Measurements from ENCODE around the gene AFG3L2. TPM values are rescaled to one million over a fixed set of nuclear protein-coding genes. Genes with fewer than 3 reads are reported as not detected.

The AFG3L2 gene
- total and polyA plus RNA-seq, 2 of the 13 experiments (the other 11 are each of a cell fraction or from before 2014, with no cell fraction given): 28.6 to 86.9 TPM

DNA sequence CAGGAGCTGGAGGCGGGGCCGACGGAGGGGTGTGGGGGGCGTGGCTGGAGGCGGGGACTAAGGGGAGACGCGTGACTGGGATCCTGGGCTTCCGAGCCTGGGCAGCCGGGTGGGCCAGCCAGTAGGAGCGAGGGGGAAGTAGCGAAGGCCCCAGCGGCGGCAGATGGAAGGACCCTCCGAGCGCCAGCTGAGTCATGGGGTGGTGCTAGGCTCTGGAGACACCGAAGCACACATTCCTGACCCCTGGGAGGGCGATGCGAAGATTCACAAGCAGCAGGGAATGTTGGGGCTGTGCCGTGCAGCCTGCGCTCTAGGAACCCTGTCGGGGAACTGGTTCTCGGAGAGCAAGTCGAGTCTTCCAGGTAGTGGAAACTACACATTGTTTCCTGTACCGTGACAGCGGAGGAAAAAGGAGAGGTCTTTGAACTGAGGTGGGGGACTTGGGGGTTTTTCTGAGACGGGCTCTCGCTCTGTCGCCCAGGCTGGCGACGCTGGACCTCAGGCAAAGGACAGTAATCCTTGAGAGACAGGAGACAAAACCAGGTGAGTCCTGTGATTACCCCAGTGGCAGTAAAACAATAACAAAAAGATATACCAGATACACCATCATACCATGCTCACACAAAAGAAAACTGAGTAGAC, 650 bp upstream of the AFG3L2 start (continued):
- TF ChIP-seq PHF20 (CRISPR knock-in tag; IDR thresholded peaks at IDR 0.05) (no peak), NR2F1 (CRISPR knock-in tag; IDR thresholded peaks at IDR 0.05) (peak; percentile 30 to 39; a peak in 1 of 4 replicates), KDM6A (CRISPR knock-in tag; IDR thresholded peaks at IDR 0.05; ENCODE audit: low read depth) (peak; percentile 22; the same call in 1 of the 2 replicates), ZBTB40 (IDR thresholded peaks at IDR 0.05) (no peak), ZBTB40 (CRISPR knock-in tag; IDR thresholded peaks at IDR 0.05) (no peak), ZNF280B (CRISPR knock-in tag; IDR thresholded peaks at IDR 0.05; ENCODE audit: borderline replicate concordance) (no peak; the same call in 1 of the 2 replicates), GLI4 (CRISPR knock-in tag; IDR thresholded peaks at IDR 0.05; ENCODE audit: borderline replicate concordance) (no peak), ZNF839 (CRISPR knock-in tag; IDR thresholded peaks at IDR 0.05; ENCODE audit: borderline replicate concordance) (no peak), ZNF18 (CRISPR knock-in tag; IDR thresholded peaks at IDR 0.05; ENCODE audit: insufficient replicate concordance) (no peak), RNF219 (CRISPR knock-in tag; IDR thresholded peaks at IDR 0.05) (no peak), SIN3B (IDR thresholded peaks at IDR 0.05; ENCODE audit: low read length) (no peak), HDAC2 (CRISPR knock-in tag; IDR thresholded peaks at IDR 0.05) (peak; percentile 59), ZNF343 (CRISPR knock-in tag; IDR thresholded peaks at IDR 0.05) (no peak), HOXA3 (CRISPR knock-in tag; IDR thresholded peaks at IDR 0.05) (peak; percentile 42; the same call in 1 of the 2 replicates)

Data from HepG2 (cell line).